ENCODE results near the gene SCIMP.

SCIMP gene

GRCh38 chr17:5203908-5204294 lies 30.8 kb downstream of the SCIMP start:
- ChIA-PET CTCF (interaction anchor here (0.7 to 1.4 kb wide), 3 partner anchors 12 to 134 kb away, joined by 3 to 7 read pairs (median 4); no protein-coding TSS in a partner anchor), POLR2A (ENCODE audit: low non-redundant PET) (no interaction called here)
- H3K27ac ChIP-seq, result no peak overlapping the region
- DNase-seq (ENCODE audit: low spot score), result no peak
- TF ChIP-seq CTCF (conservative IDR thresholded peaks at IDR 0.05; ENCODE audit: low read depth), result no peak

- ChIA-PET POLR2A (ENCODE audit: low non-redundant PET) (no interaction called here), CTCF (interaction anchor here (0.6 to 1.4 kb wide), 5 partner anchors 11 to 1848 kb away, joined by 3 to 7 read pairs (median 3); no protein-coding TSS in a partner anchor)
- DNase-seq (ENCODE audit: low spot score), result no peak
- no peak overlapping the region for H3K27ac ChIP-seq
- no peak for TF ChIP-seq CTCF (conservative IDR thresholded peaks at IDR 0.05; ENCODE audit: low read depth)
Observed at GRCh38 chr17:5203178-5203907, 31.3 kb downstream of the SCIMP start.

GRCh38 chr17:5201011-5201410 lies 33.6 kb downstream of the SCIMP start:
- no peak overlapping the region for H3K27ac ChIP-seq
- ChIA-PET POLR2A (ENCODE audit: low non-redundant PET) (no interaction called here), CTCF (no interaction called here)
- TF ChIP-seq CTCF (conservative IDR thresholded peaks at IDR 0.05; ENCODE audit: low read depth), result no peak
- DNase-seq (ENCODE audit: low spot score), result no peak

GRCh38 chr17:5200360-5200759 lies 34.3 kb downstream of the SCIMP start:
- no peak for TF ChIP-seq CTCF (conservative IDR thresholded peaks at IDR 0.05; ENCODE audit: low read depth)
- no peak for DNase-seq (ENCODE audit: low spot score)
- CTCF ChIA-PET, result interaction anchor here (0.5 to 0.7 kb wide), 2 partner anchors 74 to 82 kb away, joined by 3 to 5 read pairs; no protein-coding TSS in a partner anchor
- POLR2A ChIA-PET (ENCODE audit: low non-redundant PET), result no interaction called here
- no peak overlapping the region for H3K27ac ChIP-seq

- ChIA-PET POLR2A (ENCODE audit: low non-redundant PET) (no interaction called here), CTCF (no interaction called here)
- TF ChIP-seq CTCF (conservative IDR thresholded peaks at IDR 0.05; ENCODE audit: low read depth), result no peak
- no peak for DNase-seq (ENCODE audit: low spot score)
- H3K27ac ChIP-seq, result no peak overlapping the region
Observed at GRCh38 chr17:5198472-5198871, 36.2 kb downstream of the SCIMP start.

- no peak for TF ChIP-seq CTCF (conservative IDR thresholded peaks at IDR 0.05; ENCODE audit: low read depth)
- no peak for DNase-seq (ENCODE audit: low spot score)
- no peak overlapping the region for H3K27ac ChIP-seq
- ChIA-PET POLR2A (ENCODE audit: low non-redundant PET) (interaction anchor here (0.6 to 1.0 kb wide), 2 partner anchors 18 to 140 kb away, joined by 3 to 5 read pairs; no protein-coding TSS in a partner anchor), CTCF (no interaction called here)
Observed at GRCh38 chr17:5194346-5194745, 40.3 kb downstream of the SCIMP start.
